ENCODE data around the gene VMAC.

The VMAC gene

DNA sequence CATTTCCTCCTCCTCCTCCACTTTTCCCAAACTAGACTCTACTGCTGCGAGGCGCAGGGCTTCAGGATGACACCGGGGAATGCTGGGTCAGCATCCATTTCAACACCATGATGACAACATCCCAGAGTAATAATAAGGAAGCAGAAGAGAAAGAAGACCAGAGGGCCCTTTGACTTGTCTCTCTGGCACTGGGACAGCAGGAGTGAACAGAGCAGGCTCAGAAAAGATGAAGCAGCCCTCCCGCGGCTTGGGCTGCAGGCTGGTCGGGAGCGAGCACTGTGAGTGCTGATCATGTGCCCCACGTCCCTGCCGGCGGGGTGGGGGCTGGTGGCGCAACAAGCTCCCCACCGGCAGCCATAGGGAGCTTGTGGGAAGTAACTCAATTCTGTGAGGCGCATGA lies 42.8 kb downstream of the VMAC start:
- TF ChIP-seq, protein P1, sequence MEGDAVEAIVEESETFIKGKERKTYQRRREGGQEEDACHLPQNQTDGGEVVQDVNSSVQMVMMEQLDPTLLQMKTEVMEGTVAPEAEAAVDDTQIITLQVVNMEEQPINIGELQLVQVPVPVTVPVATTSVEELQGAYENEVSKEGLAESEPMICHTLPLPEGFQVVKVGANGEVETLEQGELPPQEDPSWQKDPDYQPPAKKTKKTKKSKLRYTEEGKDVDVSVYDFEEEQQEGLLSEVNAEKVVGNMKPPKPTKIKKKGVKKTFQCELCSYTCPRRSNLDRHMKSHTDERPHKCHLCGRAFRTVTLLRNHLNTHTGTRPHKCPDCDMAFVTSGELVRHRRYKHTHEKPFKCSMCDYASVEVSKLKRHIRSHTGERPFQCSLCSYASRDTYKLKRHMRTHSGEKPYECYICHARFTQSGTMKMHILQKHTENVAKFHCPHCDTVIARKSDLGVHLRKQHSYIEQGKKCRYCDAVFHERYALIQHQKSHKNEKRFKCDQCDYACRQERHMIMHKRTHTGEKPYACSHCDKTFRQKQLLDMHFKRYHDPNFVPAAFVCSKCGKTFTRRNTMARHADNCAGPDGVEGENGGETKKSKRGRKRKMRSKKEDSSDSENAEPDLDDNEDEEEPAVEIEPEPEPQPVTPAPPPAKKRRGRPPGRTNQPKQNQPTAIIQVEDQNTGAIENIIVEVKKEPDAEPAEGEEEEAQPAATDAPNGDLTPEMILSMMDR (IDR thresholded peaks at IDR 0.05; ENCODE audit: low read depth, low read length, missing control alignments): no peak
- DNase-seq (ENCODE audit: extremely low read depth, low read depth): no peak
- H3K4me3 ChIP-seq (replicated peaks; ENCODE audit: low read depth, low read length): no peak overlapping the region

DNA sequence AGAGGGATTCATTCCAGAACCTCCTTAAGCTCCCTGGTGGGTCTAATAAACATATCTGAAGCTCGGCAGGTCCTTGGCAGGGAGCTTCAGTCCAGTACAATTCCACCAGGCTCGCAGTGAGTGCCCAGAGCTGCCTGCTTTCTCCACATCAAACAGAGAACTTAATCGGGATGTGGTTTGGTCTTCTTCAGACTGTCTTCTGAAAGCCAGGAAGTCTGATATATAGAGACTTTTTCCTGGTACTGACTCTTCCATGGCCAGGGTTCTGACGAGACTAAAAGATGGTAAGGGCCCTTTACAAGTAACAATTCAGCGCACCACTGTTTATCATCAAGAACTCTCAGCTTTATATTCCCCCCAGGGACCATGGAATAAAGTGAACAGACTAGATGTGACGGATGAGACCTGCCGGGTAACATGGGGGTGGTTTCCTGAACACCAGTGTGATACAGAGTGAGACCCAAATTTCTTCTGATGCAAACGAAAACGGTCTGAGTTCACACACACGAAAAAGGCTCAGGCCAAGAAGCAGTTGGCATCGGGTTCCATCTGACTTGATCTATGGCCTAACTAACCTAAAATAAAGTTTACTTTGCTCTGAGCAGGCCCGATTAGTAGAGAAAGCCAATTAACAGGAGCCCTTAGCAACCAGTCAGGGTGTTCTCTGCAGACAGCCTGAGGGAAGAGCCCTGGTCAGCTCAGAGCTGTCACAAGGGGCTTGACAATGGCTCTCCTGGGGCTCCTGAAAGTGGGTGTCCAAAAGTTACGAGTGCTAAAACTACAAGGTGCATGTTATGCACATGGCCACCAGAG lies 44.3 kb downstream of the VMAC start:
- DNase-seq (ENCODE audit: extremely low read depth, low read depth): no peak
- H3K4me3 ChIP-seq (replicated peaks; ENCODE audit: low read depth, low read length): no peak overlapping the region
- TF ChIP-seq, protein P1 (IDR thresholded peaks at IDR 0.05; ENCODE audit: low read depth, low read length, missing control alignments): no peak

DNA sequence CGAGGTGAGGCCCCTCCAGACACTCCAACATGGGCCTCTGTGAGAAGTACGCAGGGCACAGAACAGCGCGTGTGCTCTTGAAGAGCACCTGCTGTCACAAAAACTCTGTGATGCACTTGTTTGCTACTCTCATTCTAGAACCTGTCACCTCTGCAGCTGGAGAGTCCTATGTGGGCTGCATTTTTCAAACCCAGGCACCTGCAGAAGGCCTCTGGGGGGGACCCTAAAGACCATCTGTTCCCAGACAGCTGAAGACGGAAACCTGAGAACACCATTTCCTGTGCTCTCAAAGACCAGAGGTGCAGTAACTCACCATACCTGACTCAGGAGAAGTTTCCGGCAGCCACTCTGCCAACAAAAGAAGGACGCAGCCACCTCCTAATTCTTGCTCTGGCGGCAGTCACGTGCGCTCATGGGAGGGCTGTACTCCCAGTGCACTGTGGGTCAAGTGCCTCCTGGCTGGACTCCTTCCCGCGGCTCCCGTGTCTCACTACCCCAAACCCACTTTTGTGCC lies 45.2 kb downstream of the VMAC start:
- no peak for DNase-seq (ENCODE audit: extremely low read depth, low read depth)
- H3K4me3 ChIP-seq (replicated peaks; ENCODE audit: low read depth, low read length): no peak overlapping the region
- TF ChIP-seq, protein P1 (IDR thresholded peaks at IDR 0.05; ENCODE audit: low read depth, low read length, missing control alignments): no peak

DNA sequence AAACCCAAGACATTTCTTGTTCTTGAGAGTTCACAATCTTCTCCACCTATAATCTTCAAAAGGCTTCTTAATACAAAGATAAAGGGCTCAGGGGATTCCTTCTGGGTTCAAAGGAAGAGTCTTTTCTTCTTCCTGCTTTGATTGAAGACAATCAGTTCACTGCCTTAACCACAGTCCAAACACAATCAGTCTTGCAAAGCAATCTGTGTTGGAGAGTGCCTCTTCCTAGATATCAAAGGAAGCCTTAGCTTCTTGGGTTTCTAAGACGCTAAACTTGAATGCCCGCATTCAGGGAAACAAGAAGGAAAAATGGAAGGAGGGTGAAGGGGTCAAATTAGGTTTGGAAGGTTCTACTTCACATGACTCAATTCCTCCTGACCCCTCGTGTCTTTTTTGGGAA lies 46.1 kb downstream of the VMAC start:
- no peak overlapping the region for H3K4me3 ChIP-seq (replicated peaks; ENCODE audit: low read depth, low read length)
- DNase-seq (ENCODE audit: extremely low read depth, low read depth): no peak
- TF ChIP-seq, protein P1 (IDR thresholded peaks at IDR 0.05; ENCODE audit: low read depth, low read length, missing control alignments): no peak

DNA sequence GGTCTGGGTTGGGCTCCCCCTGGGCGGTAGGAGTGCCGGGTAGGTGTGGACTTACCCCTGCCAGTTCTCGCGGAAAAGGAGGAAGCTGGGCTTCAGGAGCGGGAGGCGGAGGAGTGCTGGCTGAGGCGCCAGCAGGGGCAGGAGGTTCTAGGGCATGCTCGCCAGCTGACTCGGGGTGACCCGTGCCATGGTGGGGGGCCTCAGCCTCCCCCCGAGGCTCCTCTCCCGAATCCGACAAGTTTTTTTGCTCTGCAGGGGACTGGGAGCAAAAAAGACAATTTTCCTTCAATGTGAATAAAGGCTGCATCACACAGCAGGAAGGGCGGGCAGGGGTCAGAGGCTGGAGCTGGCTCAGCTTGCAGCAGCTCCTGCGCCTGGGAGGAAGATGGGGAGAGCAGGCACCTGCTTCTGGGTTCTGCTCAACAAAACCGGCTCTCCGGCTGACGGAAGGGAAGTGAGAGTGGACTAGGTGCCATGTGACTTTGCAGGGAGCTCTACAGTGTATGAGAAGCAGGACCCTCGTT lies 46.7 kb downstream of the VMAC start:
- no peak for DNase-seq (ENCODE audit: extremely low read depth, low read depth)
- no peak overlapping the region for H3K4me3 ChIP-seq (replicated peaks; ENCODE audit: low read depth, low read length)
- TF ChIP-seq, protein P1 (IDR thresholded peaks at IDR 0.05; ENCODE audit: low read depth, low read length, missing control alignments): no peak

DNA sequence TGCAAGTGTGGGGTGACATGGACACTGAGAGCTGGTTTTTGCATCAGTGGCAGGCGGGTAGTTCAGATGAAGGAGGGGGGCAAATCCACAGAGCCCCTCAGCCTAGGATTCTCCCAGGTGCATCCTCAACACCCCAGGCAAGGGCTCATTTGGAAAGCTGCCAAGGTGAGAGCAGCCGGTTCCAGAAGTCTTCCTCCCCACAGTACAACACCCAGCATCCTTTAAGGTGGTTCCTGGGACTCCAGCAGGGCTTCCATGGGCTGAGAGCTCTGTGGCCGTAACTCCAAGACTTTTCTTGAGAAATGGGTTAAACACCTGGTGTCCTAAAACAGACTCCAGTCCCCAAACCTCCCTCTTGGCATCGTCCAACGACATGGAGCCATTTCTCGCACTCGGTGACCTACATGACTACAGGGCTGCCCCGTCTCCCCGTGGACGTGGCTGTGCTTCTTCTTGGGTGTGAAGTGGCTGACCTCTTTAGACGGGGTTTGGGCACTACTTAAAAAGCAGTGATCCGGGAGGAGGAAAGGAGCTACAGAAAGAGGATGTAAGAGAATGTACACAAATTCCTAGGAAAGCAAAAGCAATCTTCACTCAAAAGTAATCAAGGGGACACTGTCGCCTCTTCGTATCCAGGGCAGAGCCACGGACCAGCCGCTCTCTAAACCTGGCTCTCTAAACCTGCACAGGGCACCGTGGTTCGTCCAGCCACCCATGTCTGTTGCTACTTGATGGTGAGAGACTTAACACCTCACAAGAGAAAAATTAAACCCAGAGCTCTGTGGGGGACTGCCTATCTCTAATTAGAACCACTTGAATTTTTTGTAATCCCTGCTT lies 47.7 kb downstream of the VMAC start:
- DNase-seq (ENCODE audit: extremely low read depth, low read depth): no peak
- TF ChIP-seq, protein P1 (IDR thresholded peaks at IDR 0.05; ENCODE audit: low read depth, low read length, missing control alignments): no peak
- no peak overlapping the region for H3K4me3 ChIP-seq (replicated peaks; ENCODE audit: low read depth, low read length)
